ENCODE results near the gene SLC38A9.

Gene SLC38A9

GRCh38 chr5:55645304-55645703 lies 66.8 kb downstream of the SLC38A9 start:
- no peak overlapping the region for H3K4me3 ChIP-seq (ENCODE audit: control insufficient read depth, low read depth, low read length)
- DNase-seq (ENCODE audit: low read depth), result no peak
- no peak for TF ChIP-seq CTCF (IDR thresholded peaks at IDR 0.05; ENCODE audit: control insufficient read depth, insufficient read depth, low read depth, low read length, missing control alignments)

- no peak for DNase-seq (ENCODE audit: low read depth)
- TF ChIP-seq CTCF (IDR thresholded peaks at IDR 0.05; ENCODE audit: control insufficient read depth, insufficient read depth, low read depth, low read length, missing control alignments), result no peak
- no peak overlapping the region for H3K4me3 ChIP-seq (ENCODE audit: control insufficient read depth, low read depth, low read length)
Measured at GRCh38 chr5:55638455-55638854, 73.7 kb downstream of the SLC38A9 start.

GRCh38 chr5:55638051-55638450 lies 74.1 kb downstream of the SLC38A9 start:
- no peak overlapping the region for H3K4me3 ChIP-seq (ENCODE audit: control insufficient read depth, low read depth, low read length)
- TF ChIP-seq CTCF (IDR thresholded peaks at IDR 0.05; ENCODE audit: control insufficient read depth, insufficient read depth, low read depth, low read length, missing control alignments), result no peak
- no peak for DNase-seq (ENCODE audit: low read depth)

- H3K4me3 ChIP-seq (ENCODE audit: control insufficient read depth, low read depth, low read length), result no peak overlapping the region
- no peak for TF ChIP-seq CTCF (IDR thresholded peaks at IDR 0.05; ENCODE audit: control insufficient read depth, insufficient read depth, low read depth, low read length, missing control alignments)
- no peak for DNase-seq (ENCODE audit: low read depth)
Measured at GRCh38 chr5:55636683-55637082, 75.4 kb downstream of the SLC38A9 start.

GRCh38 chr5:55636177-55636576 lies 75.9 kb downstream of the SLC38A9 start:
- TF ChIP-seq CTCF (IDR thresholded peaks at IDR 0.05; ENCODE audit: control insufficient read depth, insufficient read depth, low read depth, low read length, missing control alignments), result no peak

GRCh38 chr5:55634866-55635265 lies 77.3 kb downstream of the SLC38A9 start:
- H3K4me3 ChIP-seq (ENCODE audit: control insufficient read depth, low read depth, low read length), result no peak overlapping the region
- no peak for DNase-seq (ENCODE audit: low read depth)
- no peak for TF ChIP-seq CTCF (IDR thresholded peaks at IDR 0.05; ENCODE audit: control insufficient read depth, insufficient read depth, low read depth, low read length, missing control alignments)

More at GRCh38 chr5:55636177-55636576, 75.9 kb downstream of the SLC38A9 start:
- DNase-seq (ENCODE audit: low read depth), result no peak
- H3K4me3 ChIP-seq (ENCODE audit: control insufficient read depth, low read depth, low read length), result no peak overlapping the region
